Measurements from ENCODE around the gene ATP11A. TPM values are rescaled to one million over a fixed set of nuclear protein-coding genes. Genes with fewer than 3 reads are reported as not detected.
"Not testable (repeated sequence)": the region's sequence is repeated elsewhere in the genome, so short reads cannot be mapped to it uniquely, and the experiment has no call there.

Gene ATP11A
- total and polyA plus RNA-seq, 9 donors, result 6.6 to 72.7 (median 34.9) TPM

DNA sequence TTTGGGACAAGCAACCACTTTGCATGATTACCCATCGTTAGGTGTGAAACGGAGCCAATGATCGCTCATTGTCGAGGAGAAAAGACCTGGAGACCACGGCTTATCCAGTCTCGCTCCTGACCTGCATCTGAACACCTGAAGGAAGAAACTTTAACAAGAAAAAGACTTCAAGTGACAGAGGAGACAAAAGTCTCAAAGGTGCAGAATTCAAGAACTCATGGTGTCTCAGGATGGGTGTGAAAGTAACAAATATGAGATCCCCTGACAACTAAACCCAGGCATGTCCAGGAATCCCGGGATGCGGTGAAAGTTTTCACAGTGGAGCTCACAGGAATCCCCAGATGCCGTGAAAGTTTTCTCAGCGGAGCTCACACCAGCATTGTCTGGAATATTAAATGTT, 6.3 kb upstream of the ATP11A start:
- H3K27me3 ChIP-seq, result no peaks in the 10 kb centered on the region
- H3K27ac ChIP-seq, result no peak overlapping the region
- no peaks in the 10 kb centered on the region for H3K36me3 ChIP-seq
- 83 to 91% (median 84%) methylated on average over 10 of the region's 10 CpGs for WGBS, 3 donors
- intact Hi-C loops (cut with DNase I), result no loop called here
- DNase-seq, result no peak
- no peak overlapping the region for H3K4me3 ChIP-seq
- H3K9me3 ChIP-seq, result no peaks in the 10 kb centered on the region
- TF ChIP-seq CTCF (IDR thresholded peaks at IDR 0.05), result no peak
- TF ChIP-seq POLR2A (IDR thresholded peaks at IDR 0.05), result no peak
- TF ChIP-seq EP300 (IDR thresholded peaks at IDR 0.05), result no peak
- no peaks in the 10 kb centered on the region for H3K4me1 ChIP-seq (ENCODE audit: insufficient read depth)

DNA sequence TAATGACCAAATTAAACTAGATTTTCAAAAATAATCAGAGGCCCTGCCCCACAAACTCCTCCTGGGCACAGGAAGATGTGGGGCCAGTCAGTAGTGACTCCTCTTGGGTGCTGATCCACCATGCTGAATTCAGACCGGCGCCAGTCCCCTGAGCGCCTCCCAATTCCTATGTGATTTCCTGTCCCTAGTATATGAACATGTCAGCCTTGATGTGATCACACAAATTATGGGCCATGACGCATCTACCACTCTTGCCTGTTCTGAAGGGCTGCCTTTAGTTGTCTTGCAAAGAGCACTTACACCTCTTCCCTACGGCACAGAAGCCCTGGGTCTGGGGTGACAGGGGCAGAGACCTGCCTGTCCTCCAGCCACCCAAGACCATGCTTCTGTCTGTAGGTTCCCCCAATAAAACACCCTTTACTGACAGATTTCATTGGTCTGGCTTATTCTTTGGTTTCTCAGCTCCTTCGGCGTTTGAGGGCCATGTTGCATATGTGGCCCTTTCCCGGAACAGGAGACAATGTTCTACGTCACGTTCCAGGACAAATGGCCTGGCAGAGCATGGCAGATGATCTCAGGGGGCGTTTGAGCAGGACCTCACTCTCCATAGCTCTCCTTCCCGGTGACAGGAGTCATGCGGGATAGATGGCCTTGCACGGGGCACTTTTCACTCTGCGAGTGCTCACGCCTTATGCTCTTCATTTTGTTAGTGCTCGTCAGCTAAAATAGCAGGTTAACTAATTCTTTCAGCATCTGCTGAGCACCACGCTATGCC, 5.6 kb upstream of the ATP11A start:
- no peak for DNase-seq
- Histone ChIP-seq H3K27ac (no peak overlapping the region), H3K36me3 (no peaks in the 10 kb centered on the region), H3K4me1 (ENCODE audit: insufficient read depth) (peaks cover 1% of the 10 kb centered on the region), H3K27me3 (no peaks in the 10 kb centered on the region), H3K4me3 (no peak overlapping the region), H3K9me3 (no peaks in the 10 kb centered on the region)
- intact Hi-C loops (cut with DNase I), result no loop called here
- TF ChIP-seq EP300 (IDR thresholded peaks at IDR 0.05) (no peak), CTCF (IDR thresholded peaks at IDR 0.05) (no peak), POLR2A (IDR thresholded peaks at IDR 0.05) (no peak)
- WGBS, 3 donors, result 90 to 92% (median 91%) methylated on average over 18 of the region's 18 CpGs

DNA sequence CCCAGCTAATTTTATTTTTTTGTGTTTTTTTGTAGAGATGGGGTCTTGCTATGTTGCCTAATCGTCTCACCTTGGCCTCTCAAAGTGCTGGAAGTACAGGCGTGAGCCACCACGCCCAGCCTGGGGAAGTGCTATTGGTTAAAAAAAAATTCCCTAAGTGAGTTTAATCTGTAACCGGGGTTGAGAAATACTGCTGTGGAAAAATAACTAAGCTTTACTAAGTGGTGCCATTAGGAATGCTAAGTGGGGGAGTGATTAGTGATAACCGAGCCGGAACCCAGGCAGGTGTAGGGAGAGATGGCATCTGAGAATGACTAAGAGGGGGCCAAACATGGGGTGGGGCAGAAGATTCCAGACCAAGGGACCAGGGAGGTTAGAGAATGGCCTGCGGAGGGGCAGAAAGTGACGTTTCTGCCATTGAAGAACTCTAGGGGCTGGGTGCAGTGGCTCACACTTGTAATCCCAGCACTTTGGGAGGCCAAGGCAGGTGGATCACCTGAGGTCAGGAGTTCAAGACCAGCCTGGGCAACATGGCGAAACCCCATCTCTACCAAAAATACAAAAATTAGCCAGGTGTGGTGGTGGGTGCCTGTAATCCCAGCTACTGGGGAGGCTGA, 4.5 kb upstream of the ATP11A start:
- intact Hi-C loops (cut with DNase I), result loop anchor here in 1 of 4 donors (5.0 kb wide), 1 partner anchor 192 kb away; no protein-coding TSS in a partner anchor
- DNase-seq; H3K4me3 ChIP-seq; H3K36me3 ChIP-seq; H3K27me3 ChIP-seq; H3K27ac ChIP-seq; H3K9me3 ChIP-seq; H3K4me1 ChIP-seq (ENCODE audit: insufficient read depth): not testable (repeated sequence)
- 78 to 86% (median 79%) methylated on average over 9 of the region's 9 CpGs for WGBS, 3 donors

DNA sequence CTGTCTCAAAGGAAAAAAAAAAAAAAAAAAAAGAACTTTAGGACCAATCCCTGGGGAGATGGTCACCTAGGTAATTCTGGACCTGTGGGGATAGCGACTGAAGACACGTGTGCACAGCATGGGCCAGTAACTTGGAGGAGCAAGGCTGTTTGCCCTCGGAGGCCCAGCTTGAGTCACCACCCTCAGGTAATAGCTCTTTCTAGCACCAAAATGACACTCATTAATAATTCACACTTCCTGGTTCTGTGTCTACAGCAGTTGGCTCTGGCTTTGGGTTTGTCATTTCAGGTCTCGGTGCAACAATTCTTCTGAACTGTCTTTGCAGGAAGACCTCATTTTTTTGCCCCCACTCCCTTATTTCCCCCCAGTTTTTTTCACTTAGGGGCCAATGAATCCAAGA, 3.9 kb upstream of the ATP11A start:
- intact Hi-C loops (cut with DNase I), result loop anchor here in 1 of 4 donors (5.0 kb wide), 1 partner anchor 191 kb away; no protein-coding TSS in a partner anchor
- H3K4me3 ChIP-seq, result no peak overlapping the region
- WGBS, 3 donors, result 87 to 89% (median 89%) methylated on average over 4 of the region's 4 CpGs
- H3K27me3 ChIP-seq, result no peaks in the 10 kb centered on the region
- H3K27ac ChIP-seq, result no peak overlapping the region
- peaks cover 2% of the 10 kb centered on the region for H3K4me1 ChIP-seq (ENCODE audit: insufficient read depth)
- no peaks in the 10 kb centered on the region for H3K36me3 ChIP-seq
- DNase-seq, result no peak
- no peaks in the 10 kb centered on the region for H3K9me3 ChIP-seq
- no peak for TF ChIP-seq POLR2A (IDR thresholded peaks at IDR 0.05)
- TF ChIP-seq CTCF (IDR thresholded peaks at IDR 0.05), result no peak
- TF ChIP-seq EP300 (IDR thresholded peaks at IDR 0.05), result no peak

DNA sequence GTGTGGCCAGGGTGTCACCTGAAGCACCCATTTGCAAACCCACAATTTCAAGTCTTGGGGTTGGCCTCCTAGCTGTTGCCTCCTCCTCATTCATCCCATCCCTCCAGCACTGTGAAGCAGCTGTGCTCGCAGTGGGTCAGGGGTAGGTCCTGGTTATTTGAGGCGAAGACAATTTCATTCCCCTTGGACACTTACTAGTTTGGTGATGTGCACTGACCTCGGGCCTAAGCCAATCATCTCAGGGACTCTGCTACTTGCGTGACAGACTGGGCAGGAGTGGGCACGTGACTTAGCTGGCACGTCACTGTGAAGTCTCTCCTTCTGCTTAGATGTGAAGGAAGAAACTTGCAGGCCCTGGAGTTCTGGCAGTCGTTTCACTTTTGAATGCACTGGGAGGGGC, 3.5 kb upstream of the ATP11A start:
- 88 to 93% (median 90%) methylated on average over 7 of the region's 7 CpGs for WGBS, 3 donors
- Histone ChIP-seq H3K27ac (no peak overlapping the region), H3K4me3 (no peak overlapping the region), H3K36me3 (no peaks in the 10 kb centered on the region), H3K9me3 (no peaks in the 10 kb centered on the region), H3K4me1 (ENCODE audit: insufficient read depth) (peaks cover 2% of the 10 kb centered on the region), H3K27me3 (no peaks in the 10 kb centered on the region)
- intact Hi-C loops (cut with DNase I), result loop anchor here in 1 of 4 donors (5.0 kb wide), 1 partner anchor 191 kb away; no protein-coding TSS in a partner anchor
- DNase-seq, result no peak
- TF ChIP-seq EP300 (IDR thresholded peaks at IDR 0.05) (no peak), POLR2A (IDR thresholded peaks at IDR 0.05) (no peak), CTCF (IDR thresholded peaks at IDR 0.05) (no peak)
